Measurements from ENCODE around the gene FOXO1.

DNA sequence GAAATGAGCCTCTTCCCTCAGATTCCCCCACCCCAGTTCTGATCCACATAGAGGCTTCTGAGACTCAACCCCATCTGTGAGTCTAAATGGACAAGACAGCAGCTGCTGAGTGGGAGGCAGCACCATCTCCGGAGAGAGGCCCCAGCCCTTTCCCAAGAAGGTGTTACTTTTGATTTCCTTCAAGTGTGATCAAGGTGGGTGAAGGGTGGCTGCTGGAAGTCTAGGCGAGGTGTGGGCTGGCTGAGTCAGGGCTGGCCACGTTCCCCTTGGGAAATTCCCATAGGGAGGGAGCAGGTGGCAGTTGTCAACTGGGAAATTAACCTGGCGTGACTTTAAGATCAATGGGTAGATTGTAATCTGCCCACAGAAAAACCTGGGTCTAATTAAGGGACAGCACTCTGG is 148.0 kb downstream of the FOXO1 start:
- TF ChIP-seq, protein P1, sequence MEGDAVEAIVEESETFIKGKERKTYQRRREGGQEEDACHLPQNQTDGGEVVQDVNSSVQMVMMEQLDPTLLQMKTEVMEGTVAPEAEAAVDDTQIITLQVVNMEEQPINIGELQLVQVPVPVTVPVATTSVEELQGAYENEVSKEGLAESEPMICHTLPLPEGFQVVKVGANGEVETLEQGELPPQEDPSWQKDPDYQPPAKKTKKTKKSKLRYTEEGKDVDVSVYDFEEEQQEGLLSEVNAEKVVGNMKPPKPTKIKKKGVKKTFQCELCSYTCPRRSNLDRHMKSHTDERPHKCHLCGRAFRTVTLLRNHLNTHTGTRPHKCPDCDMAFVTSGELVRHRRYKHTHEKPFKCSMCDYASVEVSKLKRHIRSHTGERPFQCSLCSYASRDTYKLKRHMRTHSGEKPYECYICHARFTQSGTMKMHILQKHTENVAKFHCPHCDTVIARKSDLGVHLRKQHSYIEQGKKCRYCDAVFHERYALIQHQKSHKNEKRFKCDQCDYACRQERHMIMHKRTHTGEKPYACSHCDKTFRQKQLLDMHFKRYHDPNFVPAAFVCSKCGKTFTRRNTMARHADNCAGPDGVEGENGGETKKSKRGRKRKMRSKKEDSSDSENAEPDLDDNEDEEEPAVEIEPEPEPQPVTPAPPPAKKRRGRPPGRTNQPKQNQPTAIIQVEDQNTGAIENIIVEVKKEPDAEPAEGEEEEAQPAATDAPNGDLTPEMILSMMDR (IDR thresholded peaks at IDR 0.05), result no peak
- no peak for TF ChIP-seq POLR2A (IDR thresholded peaks at IDR 0.05)

All from lower leg skin (tissue), 3 donors.